Activated CD4-positive, alpha-beta T cell treated with anti-CD3 and anti-CD28 coated beads, Interleukin-2, Interleukin-6, amounts not matched to agents 100 ng/mL and 50 ng/mL, durations not matched to agents 16 hours and 8 hours (primary cell): ENCODE results near the gene ZNF615.
"Not testable (repeated sequence)": the region's sequence is repeated elsewhere in the genome, so short reads cannot be mapped to it uniquely, and the experiment has no call there.

Source experiments
- DNase-seq: peaks from one replicate; pipeline ENCODE4 v3.0.0-alpha.2; 2020

Gene ZNF615

DNA sequence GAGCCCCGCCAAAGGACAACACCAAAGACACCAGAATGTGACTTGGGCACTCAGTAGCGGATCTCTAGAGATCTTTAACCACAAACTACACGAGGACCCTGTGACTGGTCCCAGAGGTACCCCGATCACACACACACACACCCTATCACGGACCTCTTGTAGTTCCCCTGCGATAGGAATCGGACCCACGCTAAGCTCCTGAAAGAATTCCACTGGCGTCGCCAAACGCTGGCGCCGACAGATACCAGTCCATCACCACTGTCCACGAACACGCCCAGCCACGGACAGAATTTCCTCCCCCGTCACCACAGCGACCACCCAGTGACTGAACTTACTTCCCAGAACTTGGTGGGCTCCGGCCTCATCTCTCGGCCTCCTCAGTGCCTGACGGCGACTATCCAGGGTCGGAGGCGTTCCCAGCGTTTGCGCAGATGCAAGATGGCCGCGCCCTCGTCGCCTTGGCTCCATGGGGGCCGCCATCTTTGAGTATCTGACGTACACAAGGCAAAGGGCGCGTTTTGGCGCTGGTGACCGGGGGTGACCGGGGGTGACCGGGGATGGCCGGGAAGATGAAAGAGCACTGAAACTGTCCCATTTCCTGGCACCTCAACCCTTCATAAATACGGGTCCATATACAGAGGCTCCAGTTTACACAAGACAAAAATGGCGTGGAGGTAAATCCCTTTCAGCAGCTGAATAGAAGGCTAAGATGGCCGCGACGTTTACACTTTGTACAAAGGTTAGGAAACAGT, at the start of gene ZNF615:
Gene ZNF615 (minus strand): TSS at position 406 of the 752 bp plus-strand sequence. CDS start 4,500 bp downstream, outside the sequence.
- DNase-seq = peak; percentile 90

DNA sequence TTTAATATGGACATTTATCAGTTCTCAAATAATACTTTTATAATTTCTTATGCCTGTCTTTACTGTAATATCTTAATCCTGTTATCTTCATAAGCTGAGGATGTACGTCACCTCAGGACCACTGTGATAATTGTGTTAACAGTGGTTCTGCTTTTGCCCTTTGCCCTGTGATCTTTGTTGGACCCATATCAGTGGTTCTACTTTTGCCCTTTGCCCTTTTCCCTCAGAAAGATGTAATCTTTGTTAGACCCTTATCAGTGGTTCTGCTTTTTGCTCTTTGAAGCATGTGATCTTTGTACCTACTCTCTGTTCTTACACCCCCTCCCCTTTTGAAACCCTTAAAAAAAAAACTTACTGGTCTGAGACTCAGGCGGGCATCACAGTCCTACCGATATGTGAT, 48.5 kb upstream of the ZNF615 start:
- not testable (repeated sequence) for DNase-seq

DNA sequence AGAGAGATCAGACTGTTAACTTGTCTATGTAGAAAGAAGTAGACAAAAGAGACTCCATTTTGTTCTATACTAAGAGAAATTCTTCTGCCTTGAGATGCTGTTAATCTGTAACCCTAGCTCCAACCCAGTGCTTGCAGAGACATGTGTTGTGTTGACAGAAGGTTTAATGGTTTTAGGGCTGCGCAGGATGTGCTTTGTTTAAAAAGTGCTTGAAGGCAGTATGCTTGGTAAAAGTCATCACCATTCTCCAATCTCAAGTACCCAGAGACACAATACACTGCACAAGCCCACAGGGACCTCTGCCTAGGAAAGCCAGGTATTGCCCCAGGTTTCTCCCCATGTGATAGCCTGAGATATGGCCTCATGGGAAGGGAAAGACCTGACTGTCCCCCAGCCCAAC, 43.7 kb upstream of the ZNF615 start:
- not testable (repeated sequence) for DNase-seq

DNA sequence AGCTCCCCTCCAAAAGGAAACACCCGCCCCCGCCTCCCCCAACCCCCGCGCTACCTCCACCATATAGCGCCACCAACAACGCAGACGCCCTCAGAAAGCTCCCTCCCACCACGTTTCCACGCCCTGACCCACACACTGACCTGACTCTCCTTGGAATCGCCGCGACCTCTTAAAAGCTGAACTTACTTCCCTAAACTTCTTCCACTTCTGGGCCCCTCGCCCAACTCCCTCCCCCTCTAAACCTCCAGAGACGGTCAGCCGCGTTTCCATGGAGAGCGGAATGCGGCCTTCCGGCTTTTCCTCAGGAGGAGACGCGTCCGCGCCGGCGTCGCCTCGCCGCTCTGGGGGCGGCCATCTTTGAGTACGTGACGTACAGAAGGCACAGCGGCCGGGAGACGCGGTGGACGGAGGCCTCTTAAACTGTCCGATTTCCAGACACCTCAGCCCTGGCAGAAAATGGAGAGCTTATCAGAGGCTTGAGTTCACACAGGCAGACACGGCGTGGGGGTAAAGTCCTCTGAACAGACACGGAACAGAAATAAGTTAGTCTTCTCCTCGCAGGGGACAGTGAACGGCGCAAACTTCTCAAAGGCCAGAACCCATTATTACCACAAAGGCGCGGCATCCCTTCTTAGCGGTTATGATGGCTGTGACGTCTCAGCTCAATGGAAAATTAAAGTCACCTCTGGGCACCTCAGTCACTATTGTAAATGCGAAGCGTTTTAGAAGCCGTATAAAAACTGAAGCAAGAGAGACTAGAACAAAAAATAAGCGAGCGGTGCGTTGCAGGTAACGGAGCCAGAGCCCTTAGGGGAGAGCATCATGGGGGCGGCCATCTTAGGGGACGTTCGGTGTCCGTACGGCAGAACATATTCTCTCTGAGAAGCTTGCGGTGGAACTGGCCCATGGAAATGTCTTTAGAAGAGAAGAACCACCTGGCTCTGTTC, 40.8 kb upstream of the ZNF615 start, which contains the start of gene ZNF432:
Gene ZNF432 (minus strand): TSS at position 284 of the 947 bp plus-strand sequence. CDS start 1,970 bp downstream, outside the sequence.
- DNase-seq = peak; percentile 86

DNA sequence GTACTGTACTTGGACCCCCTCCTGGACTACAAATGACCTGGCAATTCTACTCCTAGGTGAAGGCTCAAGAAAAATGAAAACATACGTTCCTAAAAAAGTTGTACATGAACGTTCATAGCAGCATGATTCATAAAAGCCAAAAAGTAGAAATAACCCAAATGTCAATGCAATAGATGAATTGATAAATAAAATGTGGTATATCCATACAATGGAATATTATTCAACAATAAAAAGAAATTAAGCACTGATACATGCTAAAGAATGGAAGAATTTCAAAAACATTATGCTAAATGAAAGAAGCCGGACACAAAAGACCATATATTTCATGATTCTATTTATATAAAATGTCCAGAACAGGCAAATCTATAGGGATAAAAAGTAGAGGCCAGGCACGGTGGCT, 31.2 kb upstream of the ZNF615 start:
- no peak for DNase-seq

DNA sequence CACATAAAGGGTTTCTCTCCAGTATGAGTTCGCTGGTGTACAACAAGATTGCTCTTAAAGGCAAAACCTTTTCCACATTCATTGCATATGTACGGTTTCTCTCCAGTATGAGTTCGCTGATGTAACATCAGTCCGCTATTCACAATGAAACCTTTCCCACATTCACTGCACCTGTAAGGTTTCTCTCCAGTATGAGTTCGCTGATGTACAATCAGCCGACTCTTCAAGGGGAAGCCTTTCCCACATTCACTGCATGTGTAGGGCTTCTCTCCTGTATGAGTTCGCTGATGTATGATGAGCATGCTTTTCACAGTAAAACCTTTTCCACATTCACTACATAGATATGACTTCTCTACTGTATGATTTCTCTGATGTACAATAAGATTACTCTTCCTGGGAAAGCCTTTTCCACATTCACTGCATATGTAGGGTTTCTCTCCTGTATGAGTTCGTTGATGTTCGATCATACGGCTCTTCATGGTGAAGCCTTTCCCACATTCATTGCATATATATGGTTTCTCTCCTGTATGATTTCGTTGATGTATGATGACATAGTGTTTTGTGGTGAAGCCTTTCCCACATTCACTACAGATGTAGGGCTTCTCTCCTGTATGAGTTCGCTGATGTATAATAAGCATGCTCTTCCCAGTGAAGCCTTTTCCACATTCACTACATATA, 26.2 kb upstream of the ZNF615 start:
- no peak for DNase-seq

DNA sequence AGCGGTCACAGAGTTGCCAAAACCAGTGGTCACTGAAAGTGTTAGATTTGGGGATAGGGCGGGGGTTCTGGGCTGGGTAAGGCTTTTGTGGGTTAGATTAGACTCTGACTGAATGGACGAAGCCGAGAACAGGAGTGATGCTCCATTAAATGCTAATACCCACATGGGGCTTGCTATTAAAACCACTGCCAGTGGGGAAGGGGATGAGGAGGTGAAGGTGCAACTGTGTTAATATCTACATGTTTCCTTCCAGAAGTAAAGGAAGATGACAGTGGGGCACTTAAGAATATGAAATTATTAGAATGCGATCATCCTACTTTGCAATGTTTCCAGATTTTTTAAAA, 20.7 kb upstream of the ZNF615 start:
- DNase-seq = no peak

DNA sequence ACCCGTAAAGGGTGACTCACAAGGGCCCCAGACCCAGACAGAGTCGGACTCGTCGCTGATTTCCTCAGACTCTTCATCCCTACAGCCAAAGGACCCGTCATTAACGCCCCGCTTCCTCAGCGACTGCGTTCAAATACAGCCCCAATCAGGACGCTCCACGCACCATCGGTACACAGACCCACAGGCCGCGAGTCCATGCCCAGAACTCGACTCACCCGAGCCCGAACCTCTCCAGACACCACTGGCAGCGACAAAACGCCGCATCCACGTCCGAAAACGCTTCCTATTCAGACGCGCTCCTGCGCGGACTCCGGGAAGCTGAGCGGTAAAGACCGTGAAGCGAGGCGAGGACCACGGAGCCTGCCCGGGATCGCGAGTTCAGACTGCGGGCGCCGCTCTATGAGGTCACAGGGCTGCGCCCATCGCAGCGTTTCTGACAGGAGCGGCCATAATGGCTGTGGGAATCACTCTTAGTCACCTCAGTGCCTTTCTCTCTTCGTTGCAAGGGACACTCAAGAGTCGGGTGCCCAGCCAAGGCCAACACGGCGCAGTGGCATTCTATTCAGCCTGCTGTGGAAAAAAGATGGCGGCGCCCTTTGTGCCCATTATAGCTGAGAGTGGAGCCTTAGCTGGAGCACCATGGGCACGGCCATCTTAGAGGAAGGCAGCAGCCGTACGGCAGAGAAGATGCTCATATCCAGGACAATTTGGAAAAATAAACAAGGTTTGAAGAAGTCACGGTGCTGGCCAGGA, 20.2 kb upstream of the ZNF615 start, which contains the start of gene ZNF614:
Gene ZNF614 (minus strand): TSS at position 353 of the 753 bp plus-strand sequence. CDS start 2,634 bp downstream, outside the sequence.
- DNase-seq = peak; percentile 88

DNA sequence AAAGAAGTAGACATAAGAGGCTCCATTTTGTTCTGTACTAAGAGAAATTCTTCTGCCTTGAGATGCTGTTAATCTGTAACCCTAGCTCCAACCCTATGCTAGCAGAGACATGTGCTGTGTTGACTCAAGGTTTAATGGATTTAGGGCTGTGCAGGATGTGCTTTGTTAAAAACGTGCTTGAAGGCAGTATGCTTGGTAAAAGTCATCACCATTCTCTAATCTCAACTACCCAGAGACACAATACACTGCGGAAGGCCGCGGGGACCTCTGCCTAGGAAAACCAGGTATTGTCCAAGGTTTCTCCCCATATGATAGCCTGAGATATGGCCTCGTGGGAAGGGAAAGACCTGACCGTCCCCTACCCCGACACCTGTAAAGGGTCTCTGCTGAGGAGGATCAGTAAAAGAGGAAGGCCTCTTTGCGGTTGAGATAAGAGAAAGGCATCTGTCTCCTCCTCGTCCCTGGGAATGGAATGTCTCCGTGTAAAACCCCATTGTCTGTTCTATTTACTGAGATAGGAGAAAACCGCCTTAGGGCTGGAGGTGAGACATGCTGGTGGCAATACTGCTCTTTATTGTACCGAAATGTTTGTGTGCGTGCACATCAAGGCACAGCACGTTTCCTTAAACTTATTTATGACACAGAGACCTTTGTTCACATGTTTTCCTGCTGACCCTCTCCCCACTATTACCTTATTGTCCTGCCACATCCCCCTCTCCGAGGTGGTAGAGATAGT, 18.4 kb upstream of the ZNF615 start:
- DNase-seq = not testable (repeated sequence)

DNA sequence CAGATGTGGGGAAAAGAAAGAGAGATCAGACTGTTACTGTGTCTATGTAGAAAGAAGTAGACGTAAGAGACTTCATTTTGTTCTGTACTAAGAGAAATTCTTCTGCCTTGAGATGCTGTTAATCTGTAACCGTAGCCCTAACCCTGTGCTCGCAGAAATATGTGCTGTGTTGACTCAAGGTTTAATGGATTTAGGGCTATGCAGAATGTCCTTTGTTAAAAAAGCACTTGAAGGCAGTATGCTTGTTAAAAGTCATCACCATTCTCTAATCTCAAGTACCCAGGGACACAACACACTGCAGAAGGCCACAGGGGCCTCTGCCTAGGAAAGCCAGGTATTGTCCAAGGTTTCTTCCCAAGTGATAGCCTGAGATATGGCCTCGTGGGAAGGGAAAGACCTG, 16.5 kb upstream of the ZNF615 start:
- DNase-seq = not testable (repeated sequence)

DNA sequence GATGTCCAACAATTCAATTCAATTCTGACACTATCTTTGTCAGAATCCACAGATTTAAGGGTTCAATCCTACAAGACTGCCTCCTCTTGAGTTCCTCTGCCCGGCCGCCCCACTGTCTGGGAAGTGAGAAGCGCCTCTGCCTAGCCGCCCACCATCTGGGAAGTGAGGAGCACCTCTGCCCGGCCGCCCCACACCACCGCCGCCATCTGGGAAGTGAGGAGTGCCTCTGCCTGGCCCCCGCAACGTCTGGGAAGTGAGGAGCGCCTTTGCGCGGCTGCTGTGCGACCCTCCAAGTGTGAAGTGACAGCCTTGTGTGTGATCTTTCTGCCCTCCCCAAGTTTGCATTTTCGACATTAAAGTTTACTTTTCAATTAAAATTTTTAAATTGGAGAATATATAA, 14.2 kb upstream of the ZNF615 start:
- DNase-seq = no peak

DNA sequence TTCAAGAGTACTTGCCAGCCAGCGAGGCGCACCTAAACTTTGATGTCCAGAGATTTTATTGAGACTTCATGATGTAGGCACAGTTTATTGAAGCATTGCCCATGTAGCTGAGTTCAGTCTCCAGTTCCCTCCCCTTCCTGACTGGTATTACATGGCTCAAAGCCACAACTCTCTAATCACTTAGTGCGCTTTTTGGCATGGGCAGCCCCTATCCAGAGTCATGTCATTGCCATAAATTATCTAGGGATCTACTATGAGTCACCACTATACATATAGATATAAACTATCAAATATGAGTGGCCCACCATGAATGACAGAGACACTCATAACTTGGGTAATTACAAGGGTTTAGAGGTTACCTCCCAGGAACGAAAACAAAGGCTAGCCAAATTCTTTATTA, 12.5 kb upstream of the ZNF615 start:
- no peak for DNase-seq

DNA sequence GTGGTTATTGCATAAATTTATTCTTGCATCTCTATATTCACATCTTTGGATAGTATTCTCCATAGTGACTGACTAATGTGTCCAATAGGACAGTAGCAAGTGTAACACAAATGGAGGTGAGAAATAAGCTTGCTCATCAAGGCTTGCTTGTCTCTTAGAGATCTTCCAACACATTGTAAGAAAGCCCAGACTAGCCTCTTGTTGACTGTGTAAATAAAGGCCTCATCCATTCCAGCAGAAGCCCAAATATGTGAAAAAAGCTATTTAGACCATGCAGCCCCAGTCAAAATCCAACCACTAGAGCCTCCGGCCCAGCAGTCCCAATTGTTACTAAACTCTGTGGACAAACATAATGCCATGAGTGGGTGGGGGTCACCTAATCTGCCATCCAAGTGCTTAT, 2.7 kb upstream of the ZNF615 start:
- no peak for DNase-seq

DNA sequence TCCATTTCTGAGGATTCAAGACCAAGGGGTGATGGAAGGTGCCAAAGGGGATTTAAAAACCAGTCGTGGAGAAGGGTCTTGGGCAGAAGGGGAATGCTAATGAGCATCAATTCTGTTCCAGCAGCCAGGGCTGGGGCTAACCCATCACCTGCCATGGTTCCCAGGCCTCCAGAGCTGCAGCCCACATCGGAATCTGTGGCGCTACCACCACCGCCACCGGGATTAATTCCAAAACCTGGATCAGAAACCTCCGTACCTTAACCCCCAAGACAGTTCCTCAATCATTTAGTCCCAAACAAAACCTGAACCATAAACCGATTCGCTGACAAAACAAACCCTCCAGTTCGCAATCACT, 583 bp downstream of the ZNF615 start:
- DNase-seq = no peak

DNA sequence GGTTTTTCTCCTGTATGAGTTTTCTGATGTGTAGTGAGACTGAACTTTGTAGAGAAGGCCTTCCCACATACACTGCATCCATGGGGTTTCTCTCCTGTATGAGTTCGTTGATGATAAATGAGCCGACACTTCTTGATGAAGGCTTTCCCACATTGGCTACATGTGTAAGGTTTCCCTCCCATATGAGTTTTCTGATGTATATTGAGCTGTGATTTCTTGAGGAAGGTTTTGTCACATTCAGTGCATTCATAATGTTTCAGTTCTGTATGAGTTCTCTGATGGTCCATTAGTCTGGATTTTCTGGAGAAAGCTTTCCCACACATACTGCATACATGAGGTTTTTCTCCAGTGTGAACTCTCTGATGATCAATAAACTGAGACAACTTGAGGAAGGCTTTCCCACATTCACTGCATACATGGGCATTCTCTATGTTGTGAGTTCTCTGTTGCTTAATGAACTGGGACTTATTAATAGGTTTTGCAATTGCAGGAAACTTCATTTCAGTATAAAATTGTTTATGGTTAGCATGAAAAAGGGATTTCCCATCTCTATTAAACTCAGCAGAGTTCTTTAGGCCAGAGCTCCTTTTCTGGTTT, 13.9 kb downstream of the ZNF615 start:
- no peak for DNase-seq

DNA sequence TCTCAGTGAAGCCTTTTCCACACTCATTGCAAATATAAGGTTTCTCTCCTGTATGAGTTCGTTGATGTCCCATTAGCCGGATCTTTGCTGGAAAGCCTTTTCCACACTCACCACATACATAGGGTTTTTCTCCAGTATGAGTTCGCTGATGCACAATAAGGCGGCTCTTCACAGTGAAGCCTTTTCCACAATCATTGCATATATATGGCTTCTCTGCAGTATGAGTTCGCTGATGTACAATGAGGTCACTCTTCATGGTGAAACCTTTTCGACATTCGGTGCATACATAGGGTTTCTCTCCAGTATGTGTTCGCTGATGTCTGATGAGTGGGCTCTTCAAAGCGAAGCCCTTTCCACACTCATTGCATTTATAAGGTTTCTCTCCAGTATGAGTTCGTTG, 14.6 kb downstream of the ZNF615 start:
- no peak for DNase-seq

DNA sequence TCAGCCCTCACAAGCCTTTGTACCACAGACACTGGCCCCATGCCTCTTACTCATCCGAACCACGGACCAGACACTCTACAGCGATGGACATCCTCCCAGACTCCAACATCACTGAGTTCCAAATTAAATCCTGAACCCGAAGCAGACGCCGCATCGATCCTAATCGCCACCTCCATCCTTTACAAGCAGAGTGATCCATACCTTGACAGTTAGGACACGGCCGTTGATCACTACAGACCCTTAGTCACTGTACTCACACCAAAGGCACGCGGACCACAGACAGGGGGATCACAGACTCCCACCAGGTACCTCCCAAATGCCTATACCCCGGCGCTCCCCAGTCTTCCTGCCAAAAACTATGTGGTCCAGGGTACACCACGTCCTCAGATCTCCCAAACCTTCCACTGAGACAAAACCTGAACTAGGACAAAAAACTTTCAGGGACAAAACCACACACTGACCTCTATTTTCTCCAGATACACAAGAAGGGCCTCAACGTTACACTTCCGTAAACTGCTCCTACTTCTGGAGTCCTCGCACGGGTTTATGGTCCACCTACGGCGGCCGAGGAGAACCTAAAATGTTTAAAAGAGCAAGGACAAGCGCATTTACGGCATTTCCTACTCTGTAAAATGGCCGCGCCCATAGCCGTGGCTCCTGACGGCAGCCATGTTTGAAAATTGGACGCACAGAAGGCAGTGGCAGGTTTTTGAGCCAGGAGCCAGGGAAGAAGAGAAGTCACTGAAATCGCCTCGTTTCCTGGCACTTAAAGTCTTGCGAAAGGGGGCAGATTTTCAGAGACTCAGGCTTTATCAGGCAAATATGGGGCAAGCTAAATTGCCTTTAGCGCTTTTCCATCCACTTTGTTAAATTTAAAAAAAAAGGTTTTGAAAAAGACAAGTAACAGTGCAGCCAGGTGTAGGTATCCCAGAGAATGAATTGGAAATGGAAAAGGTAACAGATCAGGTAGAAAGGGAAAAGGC, 21.4 kb downstream of the ZNF615 start, which contains the start of gene ZNF350:
Gene ZNF350 (minus strand): TSS at position 532 of the 983 bp plus-strand sequence. CDS start 12,480 bp downstream, outside the sequence.
- DNase-seq = peak; percentile 92

DNA sequence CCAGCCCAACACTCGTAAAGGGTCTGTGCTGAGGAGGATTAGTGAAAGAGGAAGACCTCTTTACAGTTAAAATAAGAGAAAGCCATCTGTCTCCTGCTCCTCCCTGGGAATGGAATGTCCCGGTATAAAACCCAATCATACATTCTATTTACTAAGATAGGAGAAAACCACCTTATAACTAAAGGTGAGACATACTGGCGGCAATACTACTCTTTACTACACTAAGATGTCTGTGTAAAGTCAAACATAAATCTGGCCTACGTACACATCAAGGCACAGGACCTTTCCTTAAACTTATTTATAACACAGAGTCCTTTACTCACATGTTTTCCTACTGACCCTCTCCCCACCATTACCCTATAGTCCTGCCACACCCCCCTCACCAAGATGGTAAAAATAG, 24.6 kb downstream of the ZNF615 start:
- DNase-seq = no peak

DNA sequence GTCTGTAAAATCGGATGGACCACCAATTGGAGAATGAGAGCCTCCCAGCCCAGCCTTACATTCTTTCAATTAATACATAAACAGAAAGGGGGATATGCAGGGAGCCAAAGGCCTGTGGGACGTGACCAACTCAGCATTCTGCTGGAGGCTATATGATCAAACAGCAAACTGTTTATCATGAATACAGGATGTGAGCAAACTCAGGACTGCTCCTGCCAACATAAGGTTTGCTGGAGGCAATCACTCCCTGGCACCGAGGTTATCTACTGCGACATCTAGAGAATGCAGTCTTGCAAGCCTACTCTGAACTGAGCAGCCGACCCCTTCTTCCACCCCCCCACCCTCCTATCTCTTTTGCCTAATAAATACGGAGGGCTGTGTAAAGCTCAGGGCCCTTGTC, 27.1 kb downstream of the ZNF615 start:
- not testable (repeated sequence) for DNase-seq
